HuH-7.5 (cell line): ENCODE measurements around the gene CRABP1.

Experiments used
- DNase-seq: peaks from one replicate; pipeline ENCODE4 v3.0.0; 2011; ENCODE audit warnings: low spot score

The CRABP1 gene

DNA sequence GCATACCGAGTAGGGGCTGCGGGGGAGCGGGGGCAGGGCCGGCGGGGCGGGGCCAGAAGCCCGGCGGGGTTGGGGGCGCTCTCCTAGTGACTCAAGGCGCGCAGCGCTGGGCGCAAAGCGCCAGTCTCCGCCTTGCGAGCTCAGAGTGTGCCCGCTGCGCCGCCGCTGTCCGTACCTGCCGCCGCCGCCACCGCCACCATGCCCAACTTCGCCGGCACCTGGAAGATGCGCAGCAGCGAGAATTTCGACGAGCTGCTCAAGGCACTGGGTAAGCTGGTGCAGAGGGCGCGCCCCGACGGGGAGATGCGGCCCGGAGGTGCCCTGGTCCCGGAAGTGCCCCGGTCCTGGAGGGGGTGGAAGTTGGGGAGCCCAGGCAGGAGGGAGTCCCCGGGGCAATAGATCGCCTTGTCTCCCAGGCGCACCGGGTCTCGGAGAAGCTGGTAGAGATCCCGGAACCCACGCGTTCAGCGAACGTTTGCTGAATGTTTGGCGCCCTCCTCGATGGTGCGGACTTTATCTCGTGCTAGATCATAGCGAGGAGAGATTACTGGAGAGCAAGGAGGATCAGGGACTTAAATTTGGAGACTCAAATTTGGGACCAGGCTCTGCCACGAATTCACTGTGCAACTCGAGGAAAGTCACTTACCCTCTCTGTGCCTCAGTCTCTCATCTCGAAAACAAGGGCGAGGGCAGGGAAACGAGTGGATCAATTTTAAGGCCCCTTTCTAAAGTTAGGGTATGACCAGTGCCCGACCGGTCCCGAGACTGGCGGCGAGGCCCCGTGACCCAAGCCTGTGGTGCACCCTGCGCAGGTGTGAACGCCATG is at the start of gene CRABP1:
TSS of gene CRABP1 (plus strand) at position 123 of the 826 bp plus-strand sequence. CDS start at position 199, 76 bp downstream.
- DNase-seq: no peak

DNA sequence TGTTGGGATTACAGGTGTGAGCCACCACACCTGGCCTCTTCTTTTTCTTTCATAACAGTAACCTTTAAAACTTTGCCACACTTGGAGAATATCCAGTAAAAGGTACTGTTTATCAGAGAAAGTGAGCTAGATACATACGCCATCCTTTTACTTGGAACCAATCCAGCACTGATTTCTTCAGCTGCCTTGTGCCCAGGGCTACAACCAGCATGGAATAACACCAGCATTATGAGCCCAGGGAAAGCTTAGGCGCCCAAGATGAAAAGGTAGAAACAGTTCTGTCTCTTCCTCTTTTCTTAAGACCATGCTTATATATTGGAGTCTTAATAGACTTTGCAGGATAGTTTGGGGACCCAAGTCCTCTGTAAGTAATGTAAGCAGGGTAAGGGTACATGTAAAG is 49.1 kb upstream of the CRABP1 start:
- DNase-seq: no peak

DNA sequence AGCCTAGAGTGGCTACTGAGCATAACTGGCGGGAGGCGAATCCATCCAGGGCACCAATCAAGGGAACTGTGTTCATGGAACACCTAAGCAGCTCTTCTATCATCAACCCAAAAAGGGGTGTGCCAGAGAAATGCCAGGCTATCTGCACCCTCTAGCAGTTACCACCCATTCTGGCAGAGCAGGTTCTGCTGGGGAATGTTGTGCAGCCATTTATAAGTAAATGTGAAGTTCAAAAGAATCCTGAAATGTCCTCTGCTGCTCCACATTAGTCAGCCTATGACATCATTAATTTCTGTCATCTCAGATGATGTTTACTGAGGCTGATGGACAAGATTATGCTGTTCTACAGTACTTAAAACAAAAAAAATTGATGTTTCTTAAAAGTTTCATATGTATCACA is 48.5 kb upstream of the CRABP1 start:
- DNase-seq: no peak

DNA sequence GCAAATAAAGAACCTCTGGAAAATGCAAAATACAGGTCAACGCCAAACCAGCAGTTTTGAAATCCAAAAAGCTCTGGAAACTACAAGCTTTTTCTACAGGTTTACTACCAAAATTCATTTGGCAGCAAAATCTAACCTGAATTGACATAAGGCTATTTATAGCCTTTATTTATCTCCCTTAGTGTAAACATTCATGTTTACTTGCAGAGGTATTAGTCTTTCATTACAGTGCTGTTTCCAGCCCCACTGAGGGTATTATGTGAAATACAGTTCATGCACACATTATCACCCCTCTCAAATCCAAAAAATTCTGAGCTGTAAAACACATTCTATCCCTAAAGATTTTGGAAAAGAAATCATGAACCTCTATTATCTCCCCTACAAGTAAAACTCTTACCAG is 47.9 kb upstream of the CRABP1 start:
- no peak for DNase-seq

DNA sequence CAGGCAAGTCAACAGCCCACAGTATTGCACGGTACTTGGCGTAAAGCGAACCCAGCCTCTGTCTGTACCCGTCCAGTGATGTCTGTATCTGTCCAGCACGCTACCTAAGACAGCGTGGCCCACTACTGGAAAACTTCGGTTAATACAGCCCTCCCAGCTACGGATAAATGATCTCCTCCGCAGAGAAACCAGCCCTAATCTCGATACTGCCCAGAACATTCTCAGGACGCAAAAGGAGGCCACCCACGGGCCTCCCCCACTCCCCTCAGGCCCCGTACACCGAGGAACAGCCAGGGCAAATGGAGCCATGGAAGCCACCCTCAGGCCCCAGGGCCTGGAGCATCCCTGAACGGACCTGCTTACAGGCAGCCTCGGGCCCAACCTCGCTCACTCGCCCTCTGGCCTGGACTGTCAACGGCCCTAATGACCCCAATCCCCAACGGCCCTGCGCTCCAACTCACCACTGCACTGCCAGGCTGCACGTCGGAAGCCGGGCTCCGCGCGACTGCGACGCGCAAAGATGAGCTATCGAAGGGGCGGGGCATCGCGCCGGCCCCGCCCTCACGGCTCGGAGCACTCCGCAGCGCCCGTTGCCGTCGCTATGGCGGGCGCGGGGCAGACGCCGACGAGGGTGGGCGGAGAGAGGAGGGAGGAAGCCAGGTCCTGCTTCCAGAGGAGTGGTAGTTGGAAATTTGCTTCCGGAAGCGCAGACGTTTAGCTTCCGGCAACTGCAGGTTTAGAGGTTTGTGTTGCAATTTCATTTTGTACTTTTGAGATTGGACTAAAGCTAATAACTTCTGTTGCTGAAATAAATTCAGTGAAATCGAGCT is 40.8 kb upstream of the CRABP1 start, which contains the start of gene SKIC8:
TSS of gene SKIC8 (minus strand) at position 509 of the 830 bp plus-strand sequence. CDS start 3,923 bp downstream, outside the sequence.
- peak; percentile 96 for DNase-seq

DNA sequence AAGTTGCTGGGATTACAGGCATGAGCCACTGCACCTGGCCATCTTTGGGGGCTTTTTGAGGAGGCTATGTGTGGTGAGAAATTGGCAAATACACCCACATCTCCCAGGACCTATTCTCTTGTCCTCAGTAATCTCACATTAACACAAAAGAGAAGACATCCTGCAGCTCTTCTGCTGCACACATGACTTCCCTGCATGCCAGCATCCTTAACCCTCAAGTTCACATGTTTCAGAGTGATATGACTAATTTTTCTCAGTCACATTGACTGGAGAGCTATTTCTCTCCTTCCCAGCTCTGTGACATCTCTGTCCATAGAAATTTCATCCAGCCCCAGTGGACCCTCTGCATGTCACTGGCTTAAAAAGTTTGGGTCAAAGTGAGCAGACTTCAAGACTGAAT is 38.8 kb upstream of the CRABP1 start:
- no peak for DNase-seq

DNA sequence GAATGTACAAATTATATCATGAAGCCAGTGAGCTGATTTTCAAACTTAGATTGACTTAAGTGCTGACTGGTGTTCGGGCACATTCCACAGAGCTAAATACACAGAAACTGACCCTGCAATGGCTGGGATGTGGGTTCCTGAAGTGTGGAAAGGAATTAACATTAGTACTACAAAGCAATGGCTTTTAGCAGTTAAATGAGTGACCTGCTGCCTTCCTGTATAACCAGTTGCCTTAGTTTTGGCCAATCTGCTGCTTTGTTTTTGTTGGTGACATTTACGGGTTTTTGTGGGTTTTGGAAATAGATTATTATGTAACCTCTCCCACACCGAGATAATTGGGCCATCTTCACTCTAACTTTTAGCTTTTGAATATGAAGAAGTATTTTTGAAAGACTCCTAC is 38.3 kb upstream of the CRABP1 start:
- DNase-seq: no peak

DNA sequence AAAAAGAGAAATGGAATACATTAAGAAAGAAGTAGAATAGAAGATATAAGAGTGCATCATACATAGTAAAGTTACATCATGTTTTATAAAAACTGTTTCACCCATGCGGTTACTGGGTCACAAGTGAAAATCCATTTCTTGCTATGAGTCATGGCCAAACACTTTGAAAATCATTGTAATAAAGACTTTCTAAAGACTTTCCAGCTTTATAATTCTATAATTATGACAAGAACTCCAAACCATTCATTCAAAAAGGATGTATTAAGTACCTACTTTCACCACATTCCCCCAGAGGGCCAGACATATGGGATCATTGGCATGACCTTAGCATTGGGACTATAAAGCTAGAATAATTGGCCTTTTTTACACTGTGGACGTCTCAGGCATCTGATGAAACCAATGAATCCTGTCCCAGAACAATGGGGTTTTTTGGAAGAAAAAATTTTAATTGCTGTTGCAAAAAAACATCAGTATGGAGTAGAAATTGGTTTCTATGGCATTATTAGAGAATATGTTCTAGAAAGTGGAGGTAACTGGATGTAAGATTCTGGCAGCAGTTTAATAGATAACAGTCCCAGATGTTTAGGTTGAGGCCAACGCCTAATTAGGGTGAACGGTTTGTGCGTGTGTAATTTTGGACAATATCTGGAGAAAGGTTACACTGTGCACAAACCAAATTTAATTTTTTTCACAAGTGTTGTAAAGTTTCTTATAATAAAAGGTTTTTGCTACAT is 37.4 kb upstream of the CRABP1 start:
- DNase-seq: no peak

DNA sequence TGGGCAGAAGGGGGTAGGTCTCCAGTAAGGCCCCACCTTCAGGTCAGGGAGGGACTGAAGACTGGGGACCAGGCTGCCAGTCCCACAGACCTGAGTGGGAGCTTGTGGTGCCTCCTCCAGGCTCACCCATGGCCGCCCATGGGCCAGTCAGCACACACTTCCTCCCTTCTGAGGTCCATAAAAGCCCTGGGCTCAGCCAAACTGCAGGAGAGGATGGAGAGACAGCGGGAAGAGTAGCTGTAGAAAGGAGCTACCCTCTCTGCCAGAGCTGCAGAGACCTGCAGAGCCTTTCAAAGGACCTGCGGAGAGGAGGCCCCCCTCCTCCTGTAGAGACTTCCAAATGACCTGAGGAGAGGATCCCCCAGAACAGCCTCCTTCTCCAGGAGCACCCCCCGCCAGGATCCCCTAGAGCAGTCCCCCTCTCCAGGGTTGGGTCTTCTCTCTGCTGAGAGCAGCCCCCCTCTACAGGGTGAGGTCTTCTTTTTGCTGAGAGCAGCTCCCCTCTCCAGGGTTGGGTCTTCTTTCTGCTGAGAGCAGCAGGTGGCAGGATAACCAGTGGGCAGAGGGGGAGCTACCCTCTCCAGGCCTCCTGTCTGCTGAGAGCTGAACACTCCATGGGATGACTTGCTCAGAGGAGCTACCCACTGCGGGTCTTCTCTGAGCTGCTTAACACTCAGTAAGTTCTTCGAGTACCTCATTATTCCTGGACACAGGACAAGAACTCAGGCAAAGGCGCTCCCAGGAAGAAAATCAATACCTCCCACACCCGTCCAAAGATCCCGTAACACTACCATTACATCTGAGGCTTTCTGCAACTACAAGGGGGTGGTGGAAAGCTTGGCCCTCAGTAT is 35.7 kb upstream of the CRABP1 start:
- no peak for DNase-seq

DNA sequence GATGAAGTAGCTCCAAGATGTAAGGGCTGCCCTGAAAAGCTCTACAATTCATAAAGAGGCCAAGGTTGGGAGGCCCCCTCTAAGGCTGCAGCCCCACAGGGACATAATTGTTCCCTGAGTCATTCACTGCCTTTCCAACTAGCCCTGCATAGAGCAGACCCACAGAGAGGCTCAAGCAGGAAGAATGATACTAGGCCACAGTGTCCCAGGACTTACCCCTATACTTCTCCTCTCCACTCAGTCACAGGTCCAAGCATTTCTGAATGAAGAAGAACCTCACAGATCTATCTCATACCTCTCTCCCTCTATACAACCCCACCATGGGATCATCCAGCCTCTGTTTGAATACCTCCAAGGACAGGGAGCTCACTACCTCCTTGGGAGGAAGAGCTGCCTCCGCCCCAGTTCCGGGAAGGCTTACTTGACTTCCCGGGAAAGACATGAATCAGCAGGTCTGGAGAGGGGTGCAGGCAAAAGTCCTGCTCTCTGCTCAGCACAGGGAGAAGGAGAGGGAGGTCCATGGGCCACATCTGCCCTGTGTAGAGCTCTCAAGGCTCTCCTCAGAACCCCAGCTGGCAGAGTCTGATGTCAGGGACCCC is 33.9 kb upstream of the CRABP1 start:
- DNase-seq: no peak

DNA sequence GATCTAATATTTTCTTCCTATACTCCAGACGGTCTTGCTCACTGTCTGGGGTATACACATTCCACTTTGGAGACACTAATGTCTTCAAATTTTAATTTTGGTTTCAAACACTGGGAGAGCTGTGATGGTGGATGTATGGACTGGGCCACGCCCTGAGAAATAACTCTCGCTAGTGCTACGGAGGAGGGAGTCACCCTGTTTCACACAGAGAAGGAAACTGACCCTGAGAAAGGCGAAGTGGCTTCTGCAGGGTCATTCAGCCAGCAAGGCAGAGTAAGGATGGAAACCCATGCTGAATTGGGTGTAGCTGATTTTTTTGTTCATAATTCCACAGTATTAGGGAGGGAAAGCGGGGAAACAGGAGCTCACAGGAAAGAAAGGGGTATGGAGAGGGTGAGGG is 32.2 kb upstream of the CRABP1 start:
- no peak for DNase-seq

DNA sequence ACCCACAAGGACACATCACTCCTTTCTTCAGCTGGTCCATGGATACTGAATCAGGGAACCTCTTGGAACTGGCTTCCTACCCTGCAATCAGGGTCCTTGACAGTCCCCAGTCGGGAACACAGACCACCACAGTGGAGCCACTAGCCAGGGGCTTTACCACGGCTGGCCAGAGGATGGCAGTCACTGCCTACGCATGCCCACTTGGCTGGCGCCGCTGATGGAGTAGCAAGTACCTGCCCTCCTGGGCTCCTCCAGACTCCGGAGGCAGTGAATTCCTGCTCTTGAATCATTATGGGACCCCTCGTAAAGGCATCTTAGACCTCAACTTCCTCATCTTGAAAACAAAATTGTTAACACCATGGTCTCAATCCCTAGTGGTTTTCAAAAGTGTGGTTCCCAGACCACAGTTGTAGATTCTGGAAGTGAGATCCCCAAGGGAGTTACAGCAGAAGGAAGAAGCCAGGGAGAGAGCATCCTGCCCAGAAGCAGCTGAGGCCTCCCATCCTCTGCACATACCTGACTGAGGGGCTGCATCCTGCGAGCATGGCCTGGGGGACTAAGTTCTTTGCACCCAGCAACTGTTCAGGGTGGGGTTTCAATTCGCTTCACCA is 31.6 kb upstream of the CRABP1 start:
- DNase-seq: peak; percentile 87

DNA sequence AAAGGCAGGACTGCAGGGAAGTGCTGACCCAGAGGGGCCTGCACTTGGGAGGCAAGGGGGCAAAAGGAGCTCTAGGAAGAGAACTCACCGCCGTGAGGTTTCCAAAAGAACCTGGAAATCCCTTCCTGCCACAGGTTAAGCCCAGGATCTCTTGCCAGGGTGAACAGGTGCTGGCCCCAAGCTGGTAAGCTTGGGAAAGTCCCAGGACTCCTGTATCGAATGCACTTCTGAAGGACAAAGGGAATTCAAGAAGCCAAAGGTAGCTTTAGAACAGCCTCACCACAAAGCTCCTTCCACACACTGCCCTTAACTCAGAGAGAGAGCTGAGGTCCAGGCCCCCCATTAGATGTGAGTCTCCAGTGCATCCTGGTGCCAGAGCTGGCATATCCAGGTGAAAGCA is 28.9 kb upstream of the CRABP1 start:
- DNase-seq: no peak

DNA sequence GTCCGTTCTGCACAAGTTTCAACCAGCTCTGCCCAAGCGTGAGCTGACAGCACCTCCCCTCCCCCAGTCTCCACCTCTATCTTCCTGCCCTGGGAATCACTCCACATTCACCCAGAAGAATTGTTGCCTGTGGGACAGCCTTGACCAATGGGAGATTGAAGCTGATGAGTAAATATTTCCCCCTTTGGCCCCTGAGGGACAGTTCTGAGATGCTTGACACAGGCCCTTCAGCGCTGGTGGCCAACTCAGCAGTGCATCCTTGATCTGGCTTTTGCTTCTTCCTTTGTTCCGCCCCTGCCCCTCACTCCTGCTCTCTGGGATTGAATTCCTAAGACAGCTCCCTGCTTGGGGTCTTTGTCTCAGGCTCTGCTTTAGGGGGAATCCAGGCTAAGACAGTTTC is 27.6 kb upstream of the CRABP1 start:
- DNase-seq: no peak

DNA sequence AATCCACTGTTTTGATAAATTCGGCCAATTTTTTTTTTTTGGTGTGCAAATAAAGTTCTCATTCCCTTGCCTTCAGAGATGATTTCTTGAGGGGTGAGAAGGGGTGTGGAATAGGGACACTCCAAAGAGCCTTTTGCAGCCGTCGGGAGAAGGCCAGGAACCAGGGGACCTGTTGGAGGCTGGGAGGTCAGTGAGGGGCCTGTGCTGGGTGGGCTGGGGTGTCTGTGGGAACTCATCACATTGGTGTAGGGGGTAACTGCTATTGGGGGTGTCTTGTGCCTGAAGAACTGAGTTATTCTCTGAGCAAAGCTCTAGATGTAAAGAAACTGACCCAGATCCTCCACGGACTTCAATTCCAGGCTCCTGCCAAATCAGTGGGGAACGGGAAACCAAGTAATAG is 27.2 kb upstream of the CRABP1 start:
- DNase-seq: no peak

DNA sequence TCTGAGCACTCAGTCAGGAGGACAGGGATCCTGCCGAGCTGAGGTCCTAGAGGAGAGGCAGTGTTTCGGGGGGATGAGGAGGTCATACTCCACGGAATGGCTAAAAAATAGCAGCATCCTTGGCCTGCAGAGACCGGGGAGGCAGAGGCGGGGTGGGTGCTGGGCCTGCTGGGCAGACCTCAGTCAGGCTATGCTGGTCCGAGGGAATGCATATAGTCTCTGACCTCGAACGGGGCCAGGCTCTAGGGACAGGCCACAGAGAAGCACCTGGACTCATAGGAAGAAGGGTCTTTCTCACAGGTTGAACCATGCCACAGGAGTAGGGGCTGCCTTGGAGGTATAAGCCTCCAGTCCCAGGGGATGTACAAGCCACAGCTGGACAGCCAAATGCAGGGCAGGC is 26.8 kb upstream of the CRABP1 start:
- DNase-seq: no peak

DNA sequence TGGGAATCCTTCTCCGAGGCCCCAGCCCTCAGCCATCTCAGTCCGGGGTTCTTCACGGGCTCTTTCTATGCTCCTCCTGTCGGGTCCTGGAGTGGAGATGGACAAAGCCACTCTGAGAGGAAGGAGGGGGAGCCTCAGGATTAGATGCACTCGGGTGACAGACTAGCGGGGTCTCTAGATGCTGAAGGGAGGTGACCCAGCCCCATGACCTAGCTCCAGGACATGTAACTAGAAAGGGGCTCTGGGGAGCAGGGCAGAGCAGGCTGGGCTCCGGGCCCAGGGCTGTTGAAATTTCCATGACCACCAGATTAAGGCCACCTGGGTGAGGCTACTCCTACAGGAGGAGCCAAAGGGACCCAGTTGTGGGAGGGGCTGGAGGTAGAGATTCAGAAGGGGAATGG is 26.0 kb upstream of the CRABP1 start:
- no peak for DNase-seq

DNA sequence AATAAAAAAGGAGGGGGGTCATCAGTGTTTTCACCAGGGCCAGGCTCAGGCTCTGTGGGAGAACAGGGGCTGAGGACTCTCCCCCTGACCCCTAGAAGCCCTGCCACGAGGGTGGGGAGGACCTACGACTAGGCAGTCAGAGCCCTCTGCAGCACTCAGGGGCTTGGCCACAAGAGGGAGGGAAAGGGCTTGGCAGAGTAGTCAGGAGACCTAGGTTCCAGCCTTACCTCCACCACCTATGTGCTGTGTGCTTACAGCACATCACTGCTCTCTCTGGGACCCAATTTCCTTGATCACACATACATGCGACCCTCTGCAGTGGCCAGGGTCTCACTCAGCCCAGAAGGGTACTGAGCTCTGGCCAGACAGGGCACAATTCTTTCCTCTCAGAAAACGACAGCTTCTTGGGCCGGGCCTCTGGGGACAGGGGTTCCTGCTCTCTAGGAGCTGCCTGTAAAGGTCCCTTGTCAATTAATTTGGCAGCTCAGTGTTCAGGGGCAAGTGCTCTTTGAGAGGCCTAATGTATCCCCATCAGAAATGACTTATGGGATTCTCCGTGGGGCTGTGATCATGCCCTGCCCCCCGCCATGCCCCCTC is 24.4 kb upstream of the CRABP1 start:
- DNase-seq: peak; percentile 62

DNA sequence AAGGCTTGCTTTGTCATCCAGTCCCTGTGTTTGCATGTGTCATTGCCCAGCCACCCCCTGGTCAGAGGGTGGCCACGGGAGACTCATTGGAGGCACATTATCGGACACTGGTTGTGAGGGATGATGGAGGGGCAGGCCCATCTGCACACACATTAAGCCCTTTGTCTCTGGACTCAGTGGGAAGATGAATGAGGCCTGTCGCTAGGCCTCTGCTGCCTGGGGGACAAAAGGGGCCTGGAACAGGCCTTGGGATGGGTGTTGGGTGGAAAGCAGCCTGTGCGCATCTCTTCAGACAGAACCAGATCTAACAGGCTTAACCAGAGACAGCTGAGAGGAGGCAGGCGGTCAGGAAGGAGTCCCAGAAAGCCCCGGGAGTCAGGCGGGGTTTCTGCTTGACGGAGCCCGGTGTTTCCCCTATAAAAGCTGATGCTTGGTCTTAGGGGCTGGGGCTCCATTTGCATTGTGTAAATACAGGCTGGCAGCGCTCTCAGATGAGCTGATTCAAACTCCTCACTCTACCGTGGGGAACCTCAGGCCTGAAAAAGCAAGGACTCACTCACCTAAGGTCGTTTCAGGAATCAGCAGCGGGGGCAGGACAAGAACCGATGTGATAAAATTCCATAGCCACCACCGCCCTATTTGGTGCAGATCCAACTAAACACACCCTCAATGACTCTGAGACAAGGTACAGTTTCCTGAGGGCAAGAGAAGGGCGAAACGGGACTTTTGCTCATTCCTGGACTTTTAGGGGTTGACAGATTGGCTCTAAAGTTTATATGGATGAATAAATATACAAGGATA is 23.7 kb upstream of the CRABP1 start:
- DNase-seq: no peak
